NK-92 (cell line): ENCODE data around the gene SLC12A6.

Source experiments
- DNase-seq: peaks from one replicate; lab custom pipeline; 2025; ENCODE audit not compliant: unreplicated experiment; lab: John Stamatoyannopoulos, UW

SLC12A6 gene

DNA sequence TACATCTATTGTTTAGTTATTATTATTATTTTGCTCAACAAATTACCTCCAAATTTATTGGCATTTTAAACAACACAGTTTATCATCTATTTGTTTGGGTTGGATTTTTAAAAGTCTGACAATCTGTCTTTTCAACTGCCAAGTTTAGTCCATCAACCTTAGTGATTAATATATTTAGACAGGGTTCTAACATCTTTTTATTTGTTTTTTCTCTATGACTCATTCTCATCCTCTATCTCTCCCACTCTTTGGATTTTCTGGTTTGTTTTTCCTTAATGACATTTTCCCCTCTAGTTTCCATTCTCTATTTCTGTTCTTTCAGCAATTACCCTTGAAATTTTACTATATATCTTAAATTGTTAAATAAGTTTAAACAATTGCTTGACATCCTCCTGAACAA, 70.8 kb downstream of the SLC12A6 start:
- no peak for DNase-seq

DNA sequence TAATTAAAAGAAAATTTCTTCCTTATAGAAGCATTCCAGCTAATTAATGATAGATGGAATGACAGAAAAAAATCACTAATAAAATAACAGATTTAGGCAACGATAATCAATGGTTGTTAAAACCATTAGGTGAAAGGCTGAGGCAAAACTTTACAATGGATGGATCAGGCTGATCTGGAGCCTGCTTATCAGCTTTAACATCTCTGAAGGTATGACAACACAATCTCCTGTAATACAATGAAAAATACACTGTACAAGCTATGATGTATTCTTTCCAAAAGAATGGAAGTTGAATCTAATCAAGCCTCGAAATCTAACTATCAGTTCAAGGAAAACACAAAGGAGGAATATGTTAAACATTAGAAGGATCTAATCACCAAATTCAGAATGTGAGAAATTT, 73.5 kb downstream of the SLC12A6 start:
- DNase-seq, result no peak

DNA sequence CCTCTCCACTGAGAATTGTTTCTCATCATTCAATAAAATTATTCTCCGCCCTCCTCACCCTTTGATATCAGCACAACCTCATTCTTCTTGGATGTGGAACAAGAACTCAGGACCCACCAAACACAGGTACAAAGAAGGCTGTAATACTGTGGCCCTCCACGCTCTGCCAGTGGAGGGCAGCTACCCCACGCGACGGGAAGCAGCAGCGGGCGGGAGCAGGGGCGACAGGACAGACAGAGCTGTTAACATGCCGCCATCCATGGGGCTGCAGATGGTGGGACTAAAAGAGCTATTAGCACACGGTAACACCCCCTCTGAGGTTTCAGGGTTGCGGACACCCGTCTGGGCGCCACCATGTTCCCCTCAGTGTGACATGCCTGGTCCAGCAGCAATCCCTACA, 75.2 kb downstream of the SLC12A6 start:
- no peak for DNase-seq

DNA sequence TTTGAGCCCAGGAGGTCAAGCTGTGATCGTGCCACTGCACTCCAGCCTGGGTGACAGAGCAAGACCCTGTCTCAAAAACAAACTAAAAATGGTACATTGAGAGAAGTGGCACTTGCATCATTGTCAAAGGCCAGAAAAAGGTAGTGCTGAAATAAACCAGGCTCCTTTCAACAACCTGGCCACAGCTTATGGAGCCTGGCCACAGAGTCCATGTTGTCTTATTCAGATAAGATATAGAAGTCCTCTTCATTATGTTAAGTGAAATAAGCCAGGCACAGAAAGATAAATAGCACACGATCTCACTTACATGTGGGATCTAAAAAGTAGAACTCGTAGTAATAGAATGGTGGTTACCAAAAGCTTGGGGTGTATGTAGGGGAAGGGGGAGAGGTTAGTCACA, 78.0 kb downstream of the SLC12A6 start:
- no peak for DNase-seq

DNA sequence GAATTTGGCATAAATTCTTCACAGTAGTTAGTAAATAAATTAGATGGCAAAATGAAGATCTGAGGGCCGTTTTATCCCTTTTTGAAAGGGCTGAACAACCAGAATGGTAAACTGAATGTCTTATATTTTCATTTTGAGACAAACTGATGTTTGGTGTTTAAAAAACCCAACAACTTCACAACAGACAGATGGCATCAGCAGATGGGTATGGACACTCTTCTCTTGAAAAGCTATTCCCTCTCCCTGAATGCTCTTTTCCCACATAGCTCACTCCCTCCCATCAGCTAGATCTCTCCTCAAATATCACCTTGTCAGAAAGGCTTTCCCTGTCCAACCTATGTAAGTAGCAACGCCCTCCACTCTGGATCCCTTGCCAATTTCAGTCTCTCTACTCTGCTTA, 79.4 kb downstream of the SLC12A6 start:
- no peak for DNase-seq

DNA sequence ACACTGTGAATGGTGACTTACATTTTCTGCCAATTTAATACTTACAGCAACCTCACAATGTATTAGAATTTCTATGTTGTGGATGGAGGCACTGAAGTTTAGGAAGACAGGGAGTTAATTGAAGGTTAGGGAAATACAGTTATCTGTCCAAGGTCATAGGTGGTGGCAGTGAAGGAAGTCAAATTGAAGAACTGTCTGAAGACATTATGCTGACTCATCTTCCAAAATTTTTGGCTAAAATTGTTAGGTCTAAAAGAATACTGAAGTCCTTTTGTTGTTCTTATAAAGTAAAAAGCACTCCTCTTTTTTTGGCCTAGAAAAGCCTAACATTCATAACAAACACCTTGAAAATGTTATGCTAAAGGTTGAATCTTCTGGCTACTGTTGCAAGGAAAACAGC, 85.0 kb downstream of the SLC12A6 start:
- no peak for DNase-seq

DNA sequence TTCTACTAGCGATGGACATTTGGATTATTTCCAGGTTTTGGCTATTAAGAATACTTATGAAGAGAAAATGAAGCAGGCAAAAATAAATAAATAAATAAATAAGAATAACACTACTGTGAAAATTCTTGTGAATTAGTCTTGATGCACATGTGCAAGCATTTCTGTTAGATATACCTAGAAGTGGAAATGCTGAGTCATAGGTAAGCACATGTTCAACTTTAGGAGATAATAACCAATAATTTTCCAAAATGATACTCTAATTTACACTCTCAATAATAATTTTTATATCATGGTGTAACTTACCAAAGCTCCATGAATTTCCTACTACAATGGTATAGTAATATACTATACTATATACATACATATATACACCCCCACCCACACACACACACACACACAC, 89.4 kb downstream of the SLC12A6 start:
- no peak for DNase-seq

DNA sequence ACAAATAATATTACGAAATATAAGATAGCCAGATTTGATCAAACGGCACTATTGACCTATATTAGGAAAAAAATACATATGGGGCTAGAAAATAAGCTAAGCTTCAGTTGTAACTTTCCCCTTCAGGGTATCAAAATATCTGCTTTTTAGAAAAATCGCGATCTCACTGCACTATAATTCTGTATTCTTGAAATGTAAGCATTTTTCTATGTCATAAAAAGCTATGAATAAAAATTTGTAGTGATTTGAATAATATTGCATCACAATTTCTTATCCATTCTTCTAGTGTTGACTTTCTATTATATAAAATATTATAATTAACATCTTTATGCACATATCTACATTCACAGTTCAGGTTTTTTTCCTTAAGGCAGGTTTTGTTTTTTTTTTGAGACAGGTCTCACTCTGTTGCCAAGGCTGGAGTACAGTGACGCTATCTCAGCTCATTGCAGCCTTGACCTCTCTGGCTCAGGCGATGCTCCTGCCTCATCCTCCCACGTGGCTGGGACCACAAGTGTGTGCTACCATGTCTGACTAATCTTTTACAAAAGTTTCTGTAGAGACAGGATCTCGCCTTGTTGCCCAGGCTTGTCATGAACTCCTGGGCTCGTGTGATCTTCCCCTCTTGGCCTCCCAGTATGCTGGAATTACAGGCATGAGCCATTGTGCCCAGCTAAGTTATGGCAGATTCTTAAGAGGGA, 91.2 kb downstream of the SLC12A6 start:
- DNase-seq, result no peak

DNA sequence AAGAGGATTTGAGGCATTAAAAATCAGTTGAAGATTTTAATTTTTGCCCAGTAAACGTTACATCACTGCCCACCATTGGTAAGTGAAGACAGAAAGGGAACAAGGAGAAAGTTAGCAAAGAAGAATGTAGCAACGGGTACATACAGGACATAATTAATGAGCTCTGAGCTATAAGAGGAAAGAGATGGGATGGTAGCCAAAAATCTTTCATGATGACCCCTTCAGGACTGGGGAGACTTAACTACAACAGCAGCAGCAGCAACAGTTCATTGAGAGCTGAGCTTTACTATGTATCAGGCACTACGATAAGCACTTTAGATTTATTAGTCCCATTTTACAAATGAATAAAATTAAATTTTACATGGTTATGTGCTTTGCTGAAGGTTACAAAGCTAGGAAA, 94.4 kb downstream of the SLC12A6 start:
- DNase-seq, result no peak

DNA sequence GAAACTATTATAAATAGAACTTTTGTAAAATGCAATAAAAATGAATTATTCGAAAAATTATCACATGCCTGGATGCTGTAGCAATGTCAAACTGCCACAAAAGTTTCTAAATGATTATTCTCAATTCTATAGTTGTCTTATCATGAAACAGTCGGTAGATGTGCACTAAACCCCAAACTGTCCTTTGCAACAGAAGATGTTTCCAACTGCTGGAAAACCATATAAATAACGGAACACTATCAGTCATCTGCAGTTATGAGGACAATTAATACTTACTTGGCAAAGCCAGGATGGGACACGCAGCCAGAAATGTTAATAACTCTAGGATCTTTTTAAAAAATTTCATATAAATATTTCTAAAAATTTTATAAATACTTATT, 95.3 kb downstream of the SLC12A6 start:
- no peak for DNase-seq

DNA sequence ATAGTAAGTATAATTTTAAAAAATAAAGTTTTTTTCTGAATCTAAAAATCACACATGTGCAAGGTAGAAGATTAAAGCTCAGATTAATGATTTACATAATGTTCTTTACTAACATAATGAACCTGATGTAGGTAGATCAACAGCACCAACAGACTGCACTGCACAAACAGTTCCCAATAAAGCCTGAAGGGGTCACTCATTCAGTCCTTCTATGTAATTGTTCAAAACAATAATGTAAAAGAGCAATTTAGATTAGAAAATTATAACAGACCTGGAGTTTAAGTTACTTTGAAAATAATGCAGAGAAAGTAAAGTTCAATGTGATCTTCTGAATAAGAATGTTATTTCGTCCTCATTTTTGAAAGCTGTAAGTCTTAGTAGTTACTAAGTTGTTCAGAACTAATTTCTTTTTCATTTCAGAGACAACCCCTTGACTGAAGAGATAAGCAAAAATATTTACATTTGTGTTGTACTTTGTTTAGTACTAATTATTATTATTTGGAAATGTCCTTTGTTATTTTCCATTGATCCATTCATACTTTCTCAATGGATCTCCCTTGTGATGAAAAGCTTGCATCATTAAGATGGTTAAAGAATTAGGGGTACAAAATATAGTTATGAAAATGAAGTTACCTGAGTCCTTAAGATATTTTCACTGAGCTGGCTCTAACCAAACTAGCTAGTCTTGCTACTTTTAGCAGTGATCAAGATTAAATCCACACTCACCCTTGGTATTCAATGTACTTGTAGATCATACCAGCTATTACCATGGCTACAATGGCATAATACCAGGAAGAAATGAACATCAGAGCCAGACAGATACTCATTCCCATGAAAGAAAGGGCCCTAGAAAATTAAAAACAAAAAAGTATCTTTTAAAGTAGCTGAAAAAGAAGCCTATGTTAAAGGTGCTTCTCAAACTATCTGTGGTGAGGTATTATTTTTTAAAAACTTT, 95.9 kb downstream of the SLC12A6 start:
- DNase-seq, result no peak

DNA sequence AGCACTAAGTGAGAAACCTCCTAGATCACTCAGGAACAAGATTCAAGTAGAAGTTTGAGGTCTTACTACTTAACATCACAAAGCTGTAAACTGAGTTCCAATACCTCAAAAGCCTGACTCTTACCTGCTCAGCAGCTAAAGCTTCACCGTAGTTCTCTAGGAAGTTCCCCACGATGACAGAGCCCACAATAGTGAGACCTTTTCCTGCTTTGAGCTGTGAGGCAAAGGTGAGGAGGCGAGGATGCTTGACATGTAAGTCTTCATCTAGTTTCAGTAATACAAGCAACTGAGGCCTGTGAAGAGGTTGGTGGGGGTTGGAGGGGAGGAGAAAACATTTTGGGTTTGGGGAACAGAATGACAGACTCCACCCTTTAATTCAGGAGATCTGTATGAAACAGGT, 97.0 kb downstream of the SLC12A6 start:
- DNase-seq, result no peak

DNA sequence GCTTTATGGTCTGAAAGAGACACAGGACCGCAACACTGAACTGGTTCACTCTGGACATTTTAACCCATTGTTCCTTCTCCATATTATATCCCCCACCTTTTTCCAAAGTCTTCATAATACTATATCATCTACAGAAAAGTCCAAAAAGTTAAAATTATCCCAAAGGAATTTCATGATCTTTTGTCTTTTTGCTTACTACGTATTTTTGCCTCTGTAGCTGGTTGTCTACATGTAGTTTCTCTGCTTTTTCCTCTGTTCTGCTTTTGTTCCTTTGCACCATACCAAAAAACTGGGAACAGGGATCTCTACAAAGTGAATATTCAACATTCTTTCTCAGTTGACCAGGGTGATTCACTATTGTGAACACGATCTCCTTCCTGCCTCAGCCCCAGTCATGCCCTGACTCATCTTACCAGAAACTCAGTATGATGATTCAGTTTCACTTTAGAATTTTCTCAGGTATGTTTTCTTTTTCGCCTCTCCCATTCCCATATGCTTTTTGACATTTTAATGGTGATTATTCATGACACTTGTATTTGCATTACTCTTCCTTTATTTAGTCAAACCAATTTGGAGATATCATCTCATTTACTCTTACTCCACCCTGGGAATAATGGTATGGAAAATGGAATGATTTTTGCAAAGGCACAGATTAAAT, 98.3 kb downstream of the SLC12A6 start:
- DNase-seq, result no peak

DNA sequence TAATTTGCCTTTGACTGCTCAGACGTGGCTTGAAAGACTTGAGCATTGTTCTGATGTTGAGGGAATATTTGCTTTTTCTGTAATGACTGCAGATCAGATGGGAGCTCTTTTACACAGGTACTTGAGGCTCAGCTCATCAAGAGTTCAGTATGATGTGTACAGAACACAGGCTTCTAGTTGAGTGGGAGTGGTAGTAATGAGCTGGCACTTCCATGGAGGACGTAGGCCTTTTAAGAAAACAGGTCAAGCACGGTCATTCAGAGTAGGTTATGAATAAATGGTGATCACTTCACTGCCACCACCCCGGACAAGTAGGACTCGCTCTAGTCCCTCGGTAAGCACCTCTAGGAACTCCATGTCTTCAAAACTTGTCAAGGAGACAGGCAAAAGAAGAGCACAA, 104.0 kb downstream of the SLC12A6 start:
- no peak for DNase-seq

DNA sequence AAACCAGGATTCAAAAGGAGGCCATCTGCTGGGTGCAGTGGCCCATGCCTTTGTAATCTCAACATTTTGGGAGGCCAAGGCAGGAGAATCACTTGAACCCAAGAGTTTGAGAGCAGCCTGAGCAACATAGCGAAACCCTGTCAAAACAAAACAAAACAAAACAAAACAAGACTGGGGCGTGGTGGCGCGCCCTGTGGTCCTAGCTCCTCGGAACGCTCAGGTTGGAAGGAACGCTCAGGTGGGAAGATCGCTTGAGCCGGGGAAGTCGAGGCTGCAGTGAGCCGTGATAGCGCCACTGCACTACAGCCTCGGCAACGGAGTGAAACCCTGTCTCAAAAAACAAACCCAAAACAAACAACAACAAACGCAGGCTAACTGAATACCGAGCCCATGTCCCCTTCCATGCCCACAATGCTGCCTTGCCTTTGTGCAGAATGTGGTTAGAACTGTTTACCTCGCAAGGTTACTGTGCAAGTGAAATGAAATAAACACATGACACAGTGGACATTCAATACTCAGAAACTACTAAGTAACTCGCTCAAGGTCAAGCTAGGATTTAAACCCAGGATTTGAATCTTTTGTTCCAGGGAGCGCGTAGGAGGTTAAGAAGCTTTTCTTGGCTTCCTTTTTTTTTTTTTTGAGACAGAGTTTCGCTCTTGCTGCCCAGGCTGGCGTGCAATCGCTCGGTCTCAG, 113.5 kb downstream of the SLC12A6 start:
- DNase-seq, result no peak

DNA sequence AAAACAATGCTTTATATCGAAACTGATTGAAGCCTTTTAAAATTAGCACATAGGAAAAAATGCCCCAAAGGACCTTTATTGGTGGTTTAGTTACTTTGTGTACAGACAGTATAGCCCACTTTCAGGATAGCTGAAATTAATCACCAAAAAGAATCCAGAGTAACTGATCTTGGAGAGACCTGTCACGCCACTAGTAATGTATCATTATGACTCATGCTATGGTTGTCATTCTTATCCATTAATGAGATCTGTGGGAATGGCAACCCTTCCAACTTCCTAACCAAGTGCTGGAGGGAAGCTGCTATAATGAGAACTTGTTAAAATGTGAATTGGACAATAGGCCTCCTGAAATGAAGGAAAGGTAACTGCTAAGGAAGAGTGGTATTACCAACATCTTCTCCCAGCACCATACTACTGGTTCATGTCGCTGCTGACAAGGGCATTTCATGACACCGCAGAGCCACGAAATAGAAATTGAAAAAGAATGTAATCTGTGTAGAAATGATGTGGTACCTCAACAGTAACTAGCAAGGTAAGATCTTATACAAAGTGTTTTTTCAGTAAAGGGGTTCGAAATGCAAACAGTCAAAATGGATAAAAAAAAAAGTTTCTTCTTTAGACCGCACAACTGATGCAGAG, 119.9 kb downstream of the SLC12A6 start:
- DNase-seq, result no peak

DNA sequence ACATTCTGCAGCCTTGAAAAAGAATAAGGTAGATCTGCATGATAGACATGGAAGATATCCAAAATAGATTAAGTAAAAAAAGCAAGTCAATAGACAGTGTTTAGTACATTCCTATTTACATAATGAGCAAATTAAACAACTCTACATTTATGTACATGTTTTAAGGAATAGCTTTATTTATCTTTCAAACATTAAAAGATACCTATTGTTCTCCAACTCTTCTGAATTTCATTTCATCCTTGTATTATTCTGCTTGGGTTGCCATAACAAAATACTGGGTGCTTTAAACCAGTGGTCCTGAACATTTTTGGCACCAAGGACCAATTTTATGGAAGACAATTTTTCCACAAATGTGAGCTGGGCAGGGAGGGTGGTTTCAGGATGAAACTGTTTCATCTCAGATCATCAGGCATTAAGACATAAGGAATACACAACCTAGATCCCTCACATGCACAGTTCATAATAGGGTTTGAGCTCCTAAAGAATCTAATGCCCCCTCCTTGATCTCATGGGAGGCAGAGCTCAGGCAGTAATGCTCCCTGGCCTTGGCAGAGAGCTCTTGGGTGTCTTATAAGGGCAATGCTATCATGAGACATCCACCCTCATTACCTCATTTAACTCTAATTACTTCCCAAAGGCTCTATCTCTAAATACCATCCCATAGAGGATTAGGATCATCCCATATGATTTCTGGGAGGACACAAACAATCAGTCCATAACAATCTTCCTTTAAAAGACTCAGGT, 120.9 kb downstream of the SLC12A6 start:
- DNase-seq, result no peak

DNA sequence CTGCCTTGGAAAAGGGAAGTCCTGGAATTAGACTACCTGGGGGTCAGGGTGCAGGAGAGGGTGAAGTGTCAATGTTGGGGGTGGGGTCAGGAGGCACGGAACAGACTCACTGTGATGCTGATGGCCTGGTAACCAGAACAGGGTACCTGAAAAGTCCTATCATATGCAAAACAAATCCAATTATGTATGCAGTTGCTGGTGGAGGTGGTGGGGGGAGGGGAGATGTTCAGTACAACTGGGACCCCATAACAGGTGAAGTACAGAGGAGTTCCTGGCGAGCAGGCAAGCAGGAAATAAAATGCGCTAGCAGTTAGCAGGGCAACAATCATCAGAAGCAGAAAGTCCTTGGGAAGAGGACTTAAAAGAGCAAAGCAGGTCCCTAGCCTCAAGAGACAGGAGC, 123.4 kb downstream of the SLC12A6 start:
- DNase-seq, result no peak

DNA sequence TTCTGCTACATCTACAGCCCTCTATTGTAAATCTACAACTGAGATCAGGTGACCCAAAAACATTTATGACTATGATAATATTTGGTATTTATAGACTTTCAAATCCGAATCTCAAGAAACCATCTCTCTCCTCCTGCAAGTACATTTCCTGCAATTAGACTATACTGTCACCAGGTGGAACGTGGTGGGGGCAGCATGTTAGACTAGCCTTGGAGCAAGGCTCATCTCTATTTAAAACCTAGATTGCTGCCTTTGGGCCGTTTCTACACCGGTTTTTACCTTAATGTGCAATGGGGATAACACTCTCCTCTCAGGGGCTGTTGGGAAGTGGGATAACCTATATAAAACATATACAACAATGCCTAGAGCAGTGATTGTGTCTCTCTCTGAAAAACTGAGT, 123.9 kb downstream of the SLC12A6 start:
- DNase-seq, result no peak
